ENCODE measurements around the gene TSHZ3. TPM values are rescaled to one million over a fixed set of nuclear protein-coding genes. Genes with fewer than 3 reads are reported as not detected.

Gene TSHZ3
- total RNA-seq, 2 donors from 2014 or later, result 1.3 to 5.1 TPM

DNA sequence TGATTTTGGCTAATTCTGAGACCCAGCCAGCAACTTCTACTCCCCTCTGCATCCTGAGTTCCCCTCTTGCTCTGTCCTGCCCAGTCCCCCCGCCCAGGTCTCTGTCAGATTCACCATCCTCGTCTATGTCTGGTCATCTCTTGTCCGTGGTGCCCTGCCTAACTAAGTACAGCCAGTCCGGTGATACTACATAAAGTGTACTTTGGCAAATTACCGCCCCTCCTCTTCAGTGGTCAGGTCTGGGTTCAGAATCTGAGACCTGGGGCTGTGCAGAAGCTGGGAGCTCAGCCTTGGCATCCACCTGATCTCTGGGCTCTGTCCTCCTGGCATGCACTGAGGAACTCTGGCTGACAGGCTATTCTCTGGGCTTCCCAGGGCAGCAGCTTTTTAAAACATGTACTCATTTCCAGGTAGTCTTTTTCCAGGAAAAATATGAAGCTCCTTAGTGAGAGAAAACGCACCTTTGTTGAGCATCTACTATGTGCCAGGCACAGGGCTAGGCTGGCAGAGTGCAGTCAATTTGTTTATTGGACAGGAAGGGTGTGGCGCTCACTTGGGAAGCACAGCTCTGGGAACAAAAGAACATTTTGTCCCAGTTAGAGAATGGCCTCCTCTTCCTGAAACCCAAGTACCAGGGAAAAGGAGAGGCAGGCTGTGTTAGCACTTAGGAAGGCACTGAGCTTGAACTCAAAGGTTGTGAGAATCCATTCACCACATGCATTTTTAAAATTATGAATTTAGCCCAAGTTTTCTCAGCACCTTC is 88.9 kb downstream of the TSHZ3 start:
- H3K4me3 ChIP-seq, result no peak overlapping the region
- TF ChIP-seq, protein P1, sequence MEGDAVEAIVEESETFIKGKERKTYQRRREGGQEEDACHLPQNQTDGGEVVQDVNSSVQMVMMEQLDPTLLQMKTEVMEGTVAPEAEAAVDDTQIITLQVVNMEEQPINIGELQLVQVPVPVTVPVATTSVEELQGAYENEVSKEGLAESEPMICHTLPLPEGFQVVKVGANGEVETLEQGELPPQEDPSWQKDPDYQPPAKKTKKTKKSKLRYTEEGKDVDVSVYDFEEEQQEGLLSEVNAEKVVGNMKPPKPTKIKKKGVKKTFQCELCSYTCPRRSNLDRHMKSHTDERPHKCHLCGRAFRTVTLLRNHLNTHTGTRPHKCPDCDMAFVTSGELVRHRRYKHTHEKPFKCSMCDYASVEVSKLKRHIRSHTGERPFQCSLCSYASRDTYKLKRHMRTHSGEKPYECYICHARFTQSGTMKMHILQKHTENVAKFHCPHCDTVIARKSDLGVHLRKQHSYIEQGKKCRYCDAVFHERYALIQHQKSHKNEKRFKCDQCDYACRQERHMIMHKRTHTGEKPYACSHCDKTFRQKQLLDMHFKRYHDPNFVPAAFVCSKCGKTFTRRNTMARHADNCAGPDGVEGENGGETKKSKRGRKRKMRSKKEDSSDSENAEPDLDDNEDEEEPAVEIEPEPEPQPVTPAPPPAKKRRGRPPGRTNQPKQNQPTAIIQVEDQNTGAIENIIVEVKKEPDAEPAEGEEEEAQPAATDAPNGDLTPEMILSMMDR (IDR thresholded peaks at IDR 0.05), result no peak
- H3K9ac ChIP-seq (ENCODE audit: low read depth in 2 of 2, low read length in 2 of 2), result no peak overlapping the region
- H3K36me3 ChIP-seq, result no peaks in the 10 kb centered on the region
- no peaks in the 10 kb centered on the region for H3K9me3 ChIP-seq
- no peaks in the 10 kb centered on the region for H3K4me1 ChIP-seq
- no peak overlapping the region for H3K27ac ChIP-seq
- DNase-seq, result peak; percentile 13
- intact Hi-C loops (cut with DNase I), result no loop called here
- H3K27me3 ChIP-seq, result no peaks in the 10 kb centered on the region

GRCh38 chr19:31258211-31259052 is 90.8 kb downstream of the TSHZ3 start:
- TF ChIP-seq, protein P1 (IDR thresholded peaks at IDR 0.05), result no peak
- Histone ChIP-seq H3K4me3 (no peak overlapping the region), H3K27me3 (no peaks in the 10 kb centered on the region), H3K9me3 (no peaks in the 10 kb centered on the region), H3K27ac (no peak overlapping the region), H3K9ac (ENCODE audit: low read depth in 2 of 2, low read length in 2 of 2) (no peak overlapping the region), H3K36me3 (no peaks in the 10 kb centered on the region), H3K4me1 (no peaks in the 10 kb centered on the region)
- DNase-seq, result peak; percentile 5
- intact Hi-C loops (cut with DNase I), result no loop called here

DNA sequence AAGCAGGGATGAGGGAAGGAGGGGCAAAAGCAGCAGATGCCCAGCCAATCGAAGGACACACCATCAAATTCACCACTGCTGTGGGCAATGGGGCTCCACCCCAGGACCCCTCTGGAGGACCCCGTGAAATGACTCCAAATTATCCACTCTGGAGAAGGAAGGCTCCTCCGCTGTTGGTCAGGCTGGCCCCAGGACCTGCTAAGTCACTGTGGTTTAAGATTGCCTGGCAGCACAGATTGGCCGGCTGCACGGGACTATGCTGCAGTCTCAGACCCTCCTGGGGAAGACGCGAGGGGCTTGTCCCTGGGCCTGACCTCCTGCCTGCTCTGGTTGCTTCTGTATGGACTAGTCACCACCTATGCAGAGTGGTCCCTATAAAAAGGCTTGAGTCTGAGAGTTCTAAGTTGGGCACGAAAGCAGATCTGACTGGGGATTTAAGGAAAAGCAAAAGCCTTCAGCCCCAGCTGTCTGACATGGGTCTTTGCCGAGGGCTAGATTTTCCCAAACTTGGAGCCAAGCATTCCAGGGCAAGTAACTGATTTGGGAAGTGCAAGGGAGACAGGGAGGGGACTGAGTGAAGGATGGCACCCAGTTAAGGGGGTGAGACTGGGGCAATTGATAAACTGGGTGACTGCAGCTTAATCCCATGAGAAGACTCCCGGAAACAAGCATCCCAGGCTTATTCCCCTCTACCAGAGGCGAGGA is 91.7 kb downstream of the TSHZ3 start:
- TF ChIP-seq, protein P1 (IDR thresholded peaks at IDR 0.05), result no peak
- Histone ChIP-seq H3K4me3 (no peak overlapping the region), H3K27me3 (no peaks in the 10 kb centered on the region), H3K36me3 (no peaks in the 10 kb centered on the region), H3K9me3 (no peaks in the 10 kb centered on the region), H3K9ac (ENCODE audit: low read depth in 2 of 2, low read length in 2 of 2) (no peak overlapping the region), H3K27ac (no peak overlapping the region), H3K4me1 (no peaks in the 10 kb centered on the region)
- intact Hi-C loops (cut with DNase I), result no loop called here
- no peak for DNase-seq

- Histone ChIP-seq H3K27me3 (no peaks in the 10 kb centered on the region), H3K4me1 (no peaks in the 10 kb centered on the region), H3K9me3 (no peaks in the 10 kb centered on the region), H3K4me3 (no peak overlapping the region), H3K36me3 (no peaks in the 10 kb centered on the region), H3K9ac (ENCODE audit: low read depth in 2 of 2, low read length in 2 of 2) (no peak overlapping the region), H3K27ac (no peak overlapping the region)
- DNase-seq, result no peak
- intact Hi-C loops (cut with DNase I), result no loop called here
- TF ChIP-seq, protein P1 (IDR thresholded peaks at IDR 0.05), result no peak
Observed at GRCh38 chr19:31257025-31257424, 92.2 kb downstream of the TSHZ3 start.

DNA sequence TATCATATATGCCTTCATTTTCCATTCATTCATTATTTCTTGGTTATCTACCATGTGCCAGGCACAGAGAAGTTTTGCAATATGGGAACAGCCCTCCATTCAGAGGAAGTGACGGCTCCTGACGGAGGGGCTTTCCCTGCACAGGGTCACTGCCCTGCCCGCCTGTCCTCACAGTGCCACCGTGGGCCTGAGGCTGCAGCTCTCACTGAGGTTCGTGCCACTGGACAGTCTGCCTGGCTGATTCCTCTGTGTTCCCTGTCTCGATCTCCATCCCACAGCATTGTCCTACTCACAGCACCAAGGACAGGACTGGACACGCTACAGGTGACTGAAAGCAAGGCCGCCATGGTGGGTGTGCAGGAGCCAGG is 92.7 kb downstream of the TSHZ3 start:
- DNase-seq, result no peak
- intact Hi-C loops (cut with DNase I), result no loop called here
- Histone ChIP-seq H3K4me1 (no peaks in the 10 kb centered on the region), H3K9ac (ENCODE audit: low read depth in 2 of 2, low read length in 2 of 2) (no peak overlapping the region), H3K27ac (no peak overlapping the region), H3K36me3 (no peaks in the 10 kb centered on the region), H3K9me3 (no peaks in the 10 kb centered on the region), H3K4me3 (no peak overlapping the region), H3K27me3 (no peaks in the 10 kb centered on the region)
- TF ChIP-seq, protein P1 (IDR thresholded peaks at IDR 0.05), result no peak
